Ovary (tissue), 9 donors: ENCODE results near the gene NIPA2. TPM values are rescaled to one million over a fixed set of nuclear protein-coding genes. Genes with fewer than 3 reads are reported as not detected.

ENCODE experiments used
- DNase-seq, 5 donors: peaks; one replicate each; pipeline ENCODE4 v3.0.0-alpha.2; 2019 to 2020
- H3K27ac ChIP-seq, 2 donors: fragments of 200-600 bp; one replicate each; pipeline versions ENCODE4 v1.5.1 to v1.8.0; 2019 to 2022
- H3K27me3 ChIP-seq: fragments of 200-600 bp; one replicate; pipeline ENCODE4 v1.8.0; 2022
- H3K36me3 ChIP-seq: fragments of 200-600 bp; sonication (generic); one replicate; pipeline ENCODE4 v1.5.1; 2019
- H3K4me1 ChIP-seq: one replicate; pipeline ENCODE4 v1.8.1; 2013; ENCODE audit warnings: mild to moderate bottlenecking, moderate library complexity; ENCODE audit not compliant: insufficient read depth
- H3K4me3 ChIP-seq: fragments of 200-600 bp; sonication (generic); one replicate; pipeline ENCODE4 v1.5.1; 2017
- H3K9me3 ChIP-seq, 2 donors: fragments of 200-600 bp in 1 of 2; sonication (generic) in 1 of 2; one replicate each; pipeline versions ENCODE4 v1.5.1 to v1.8.1; 2013 to 2019; ENCODE audit warnings: mild to moderate bottlenecking in 1 of 2, moderate library complexity in 1 of 2
- EP300 ChIP-seq: sonication (generic); formaldehyde crosslinking; IDR thresholded peaks from one replicate; pipeline ENCODE4 v1.6.1; 2017; ENCODE audit warnings: antibody characterized with exemption
- POLR2A ChIP-seq: fragments of 450-650 bp; IDR thresholded peaks from one replicate; pipeline ENCODE4 v1.6.1; 2017; ENCODE audit warnings: antibody characterized with exemption, mild to moderate bottlenecking, moderate library complexity
- WGBS, 3 donors: extraction: QIAGEN DNeasy Blood & Tissue Kit in 1 of 3; methylation state at CpG; one replicate each; pipeline versions ENCODE4 v1.1.5 to v1.1.7; 2013 to 2017; 5-methylcytosine and 5-hydroxymethylcytosine counted together
- intact Hi-C, 4 donors: fragments of 100-400 bp; cut with DNase I; formaldehyde crosslinking; loops; one replicate each; pipeline versions ENCODE4 v1.11.0 to v1.15.1; 2022 to 2023
- polyA plus RNA-seq, 2 donors: library from polyadenylated mRNA; stranded (reverse); fragments of 200-250 nt in 1 of 2; fragments of 350-450 nt in 1 of 2; fragmentation: Illumina TruSeq in 1 of 2; extraction: RNeasy Lipid Tissue Mini Kit (QIAGEN cat#74804) in 1 of 2; gene quantifications; one replicate each; pipeline ENCODE4 v1.2.3, GENCODE V29; 2013 to 2014
- total RNA-seq, 7 donors: library from RNA; depleted of rRNA in 2 of 7; stranded (reverse); fragments of >200 nt in 2 of 7; fragmentation: NEBNext Ultra II Directional in 3 of 7; extraction: Animal tissue kit (Norgen Biotek cat#: 25700) in 3 of 7; gene quantifications; one replicate each; pipeline versions ENCODE4 v1.1.0 to v1.2.4, GENCODE V29; 2016 to 2023
- TF ChIP-seq, protein P1 (sequence below), 3 donors: fragments of 450-650 bp in 2 of 3; fragments of 200-600 bp in 1 of 3; IDR thresholded peaks; one replicate each; pipeline versions ENCODE4 v1.5.1 to v1.8.0; 2016 to 2022; ENCODE audit warnings: antibody characterized with exemption in 3 of 3, mild to moderate bottlenecking in 1 of 3
- donor health status: DM: no; HTN: no; CAD: no; lungs with moderate emphysema.
- donor health status: DM: no; HTN: no; CAD: no.
- donor health status: Bipolar disorder and iron deficiency.
- donor health status: DM: yes; HTN: yes; CAD: no.
- donor health status: DM: no; HTN: no; CAD: no.
- donor health status: DM: yes; HTN: yes; CAD: no.

The NIPA2 gene
- total and polyA plus RNA-seq, 9 donors, result 13.9 to 44.4 (median 30.2) TPM

DNA sequence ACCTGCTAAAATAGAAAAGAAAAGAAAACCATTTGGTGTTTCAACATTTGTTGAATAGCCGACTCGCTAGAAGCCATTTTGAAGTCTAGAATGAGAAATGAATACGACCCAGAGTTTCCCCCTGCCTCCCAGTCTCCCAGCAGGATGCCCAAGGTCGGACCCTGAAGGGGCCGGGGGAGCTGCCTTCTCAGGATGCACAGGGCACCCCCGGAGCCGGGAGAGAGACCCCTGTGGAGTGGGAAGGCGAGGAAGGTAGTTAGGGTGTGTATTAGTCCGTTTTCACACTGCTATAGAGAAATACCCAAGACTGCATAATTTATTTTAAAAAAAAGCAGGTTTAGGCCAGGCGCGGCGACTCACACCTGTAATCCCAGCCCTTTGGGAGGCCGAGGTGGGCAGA is 44.7 kb downstream of the NIPA2 start:
- H3K36me3 ChIP-seq, result no peaks in the 10 kb centered on the region
- no peaks in the 10 kb centered on the region for H3K4me1 ChIP-seq
- WGBS, 3 donors, result 85 to 89% (median 86%) methylated on average over 13 of the region's 13 CpGs
- no peak overlapping the region for H3K4me3 ChIP-seq
- no peaks in the 10 kb centered on the region for H3K27me3 ChIP-seq
- intact Hi-C loops, result loop anchor here in 1 of 4 donors (10.0 kb wide), 1 partner anchor 62 kb away; no protein-coding TSS in a partner anchor
- H3K27ac ChIP-seq, result no peak overlapping the region
- no peak for TF ChIP-seq POLR2A
- DNase-seq, result no peak
- H3K9me3 ChIP-seq, result no peaks in the 10 kb centered on the region

DNA sequence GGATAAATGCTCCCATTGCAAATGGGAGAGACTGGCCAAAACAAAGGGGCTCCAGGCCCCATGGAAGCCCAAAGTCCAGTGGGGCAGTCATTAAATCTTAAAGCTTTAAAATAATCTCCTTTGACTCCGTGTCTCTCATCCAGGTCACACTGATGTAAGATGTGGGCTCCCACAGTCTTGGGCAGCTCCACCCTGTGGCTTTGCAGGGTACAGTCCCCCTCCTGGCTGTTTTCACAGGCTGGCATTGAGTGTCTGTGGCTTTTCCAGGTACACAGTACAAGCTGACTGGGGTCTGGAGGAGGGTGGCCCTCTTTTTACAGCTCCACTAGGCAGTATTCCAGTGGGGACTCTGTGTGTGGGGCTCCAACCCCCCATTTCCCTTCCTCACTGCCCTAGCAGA is 45.9 kb downstream of the NIPA2 start:
- WGBS, 3 donors, result 75 to 82% (median 81%) methylated on average over 1 of the region's 1 CpG
- TF ChIP-seq POLR2A (no peak), EP300 (no peak)
- TF ChIP-seq, protein P1, sequence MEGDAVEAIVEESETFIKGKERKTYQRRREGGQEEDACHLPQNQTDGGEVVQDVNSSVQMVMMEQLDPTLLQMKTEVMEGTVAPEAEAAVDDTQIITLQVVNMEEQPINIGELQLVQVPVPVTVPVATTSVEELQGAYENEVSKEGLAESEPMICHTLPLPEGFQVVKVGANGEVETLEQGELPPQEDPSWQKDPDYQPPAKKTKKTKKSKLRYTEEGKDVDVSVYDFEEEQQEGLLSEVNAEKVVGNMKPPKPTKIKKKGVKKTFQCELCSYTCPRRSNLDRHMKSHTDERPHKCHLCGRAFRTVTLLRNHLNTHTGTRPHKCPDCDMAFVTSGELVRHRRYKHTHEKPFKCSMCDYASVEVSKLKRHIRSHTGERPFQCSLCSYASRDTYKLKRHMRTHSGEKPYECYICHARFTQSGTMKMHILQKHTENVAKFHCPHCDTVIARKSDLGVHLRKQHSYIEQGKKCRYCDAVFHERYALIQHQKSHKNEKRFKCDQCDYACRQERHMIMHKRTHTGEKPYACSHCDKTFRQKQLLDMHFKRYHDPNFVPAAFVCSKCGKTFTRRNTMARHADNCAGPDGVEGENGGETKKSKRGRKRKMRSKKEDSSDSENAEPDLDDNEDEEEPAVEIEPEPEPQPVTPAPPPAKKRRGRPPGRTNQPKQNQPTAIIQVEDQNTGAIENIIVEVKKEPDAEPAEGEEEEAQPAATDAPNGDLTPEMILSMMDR (IDR thresholded peaks at IDR 0.05), result no peak
- H3K36me3 ChIP-seq, result no peaks in the 10 kb centered on the region
- H3K4me1 ChIP-seq, result no peaks in the 10 kb centered on the region
- H3K27me3 ChIP-seq, result no peaks in the 10 kb centered on the region
- intact Hi-C loops, result loop anchor here in 1 of 4 donors (10.0 kb wide), 1 partner anchor 60 kb away; no protein-coding TSS in a partner anchor
- H3K9me3 ChIP-seq, result no peaks in the 10 kb centered on the region
- H3K27ac ChIP-seq, result no peak overlapping the region
- no peak overlapping the region for H3K4me3 ChIP-seq
- DNase-seq, result no peak

DNA sequence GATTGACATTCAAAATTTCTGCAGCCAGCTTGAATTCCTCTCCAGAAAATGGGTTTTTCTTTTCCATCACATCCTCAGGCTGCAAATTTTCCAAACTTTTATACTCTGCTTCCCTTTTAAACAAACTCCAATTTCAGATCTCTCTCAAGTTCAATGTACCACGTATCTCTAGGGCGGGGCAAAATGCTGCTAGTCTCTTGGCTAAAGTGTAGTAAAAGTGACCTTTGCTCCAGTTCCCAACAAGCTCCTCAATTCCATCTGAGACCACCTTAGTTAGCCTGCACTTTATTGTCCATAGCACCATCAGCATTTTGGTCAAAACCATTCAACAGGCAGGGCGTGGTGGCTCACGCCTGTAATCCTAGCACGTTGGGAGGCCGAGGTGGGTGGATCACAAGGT is 46.7 kb downstream of the NIPA2 start:
- no peak for DNase-seq
- Histone ChIP-seq H3K4me1 (no peaks in the 10 kb centered on the region), H3K4me3 (no peak overlapping the region), H3K27ac (no peak overlapping the region), H3K9me3 (no peaks in the 10 kb centered on the region), H3K36me3 (no peaks in the 10 kb centered on the region), H3K27me3 (no peaks in the 10 kb centered on the region)
- intact Hi-C loops, result loop anchor here in 1 of 4 donors (10.0 kb wide), 1 partner anchor 60 kb away; no protein-coding TSS in a partner anchor
- WGBS, 3 donors, result 95 to 98% (median 97%) methylated on average over 6 of the region's 6 CpGs
- TF ChIP-seq EP300, result no peak
- TF ChIP-seq, protein P1 (IDR thresholded peaks at IDR 0.05), result no peak
- TF ChIP-seq POLR2A, result no peak

DNA sequence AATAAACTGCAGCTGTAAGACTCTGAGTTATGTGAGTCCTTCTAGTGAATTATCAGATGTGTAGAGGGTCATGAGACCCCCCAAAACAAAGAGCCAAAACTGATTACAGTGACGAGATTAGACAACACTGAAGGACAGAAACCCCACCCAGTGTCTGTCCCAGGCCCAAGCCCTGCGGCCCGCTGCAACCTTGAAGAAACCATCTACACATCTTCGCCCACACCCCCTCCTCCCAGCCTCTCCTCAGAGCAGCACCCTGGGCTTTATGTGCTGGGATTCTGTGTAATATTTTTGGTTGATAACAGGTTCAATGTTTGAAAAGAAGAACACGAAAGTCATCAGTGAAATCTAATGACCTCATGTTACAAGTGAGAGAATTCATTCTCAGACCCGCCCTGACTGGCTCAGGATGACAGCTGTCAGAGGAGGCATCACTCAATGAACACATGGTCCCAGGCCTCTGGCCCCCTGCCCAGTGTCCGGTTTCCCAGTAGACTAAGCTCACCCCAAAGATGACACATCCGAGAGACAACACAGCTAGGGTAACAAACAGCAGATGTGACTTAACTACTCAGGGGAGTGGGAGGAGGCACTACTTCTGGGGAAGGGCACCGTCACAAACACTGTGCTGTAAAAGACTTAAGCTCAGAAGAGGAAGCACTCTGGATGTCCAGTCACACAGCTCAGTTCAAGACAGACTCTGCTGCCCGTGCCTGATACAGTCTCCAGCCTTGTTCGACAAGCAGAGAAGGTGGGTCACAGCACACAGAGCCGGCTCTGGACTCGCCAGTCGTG is 48.9 kb downstream of the NIPA2 start:
- no peak for TF ChIP-seq POLR2A
- no peak for TF ChIP-seq EP300
- TF ChIP-seq, protein P1 (IDR thresholded peaks at IDR 0.05), result no peak
- H3K9me3 ChIP-seq, result no peaks in the 10 kb centered on the region
- no peaks in the 10 kb centered on the region for H3K36me3 ChIP-seq
- no peak overlapping the region for H3K27ac ChIP-seq
- intact Hi-C loops, result loop anchor here in 1 of 4 donors (10.0 kb wide), 1 partner anchor 57 kb away; no protein-coding TSS in a partner anchor
- no peaks in the 10 kb centered on the region for H3K27me3 ChIP-seq
- H3K4me3 ChIP-seq, result no peak overlapping the region
- no peaks in the 10 kb centered on the region for H3K4me1 ChIP-seq
- WGBS, 3 donors, result 85 to 88% (median 85%) methylated on average over 14 of the region's 14 CpGs
- peak in 1 of 5 donors; percentile 5 for DNase-seq
